BE2C (cell line): ENCODE results near the gene OSBPL3.

Experiments
- DNase-seq: peaks from one replicate; pipeline ENCODE4 v3.0.0-alpha.2; 2020
- H3K27me3 ChIP-seq: fragments of 250-450 bp; sonication (Bioruptor Pico); 2 replicates; pipeline ENCODE4 v1.5.1; 2020; ENCODE audit warnings: mild to moderate bottlenecking
- H3K36me3 ChIP-seq: fragments of 250-450 bp; sonication (Bioruptor Pico); 2 replicates; pipeline ENCODE4 v1.5.1; 2020; ENCODE audit warnings: mild to moderate bottlenecking
- H3K4me1 ChIP-seq: fragments of 250-450 bp; sonication (Bioruptor Pico); 2 replicates; pipeline ENCODE4 v1.5.1; 2020
- H3K4me3 ChIP-seq: 2 replicates; pipeline ENCODE4 v1.5.1; 2011; ENCODE audit warnings: low read depth, low read length
- H3K9me3 ChIP-seq: fragments of 250-450 bp; sonication (Bioruptor Pico); 2 replicates; pipeline ENCODE4 v1.5.1; 2020
- TF ChIP-seq, protein P1 (sequence below): IDR thresholded peaks from 2 replicates; pipeline ENCODE4 v1.5.1; 2012; ENCODE audit warnings: mild to moderate bottlenecking, low read depth, low read length

The OSBPL3 gene

GRCh38 chr7:24971333-24972165, 8.4 kb downstream of the OSBPL3 start:
- Histone ChIP-seq H3K27me3 (no peaks in the 10 kb centered on the region), H3K4me1 (peaks cover 14% of the 10 kb centered on the region), H3K36me3 (no peaks in the 10 kb centered on the region), H3K4me3 (no peak overlapping the region), H3K9me3 (no peaks in the 10 kb centered on the region)
- peak; percentile 52 for DNase-seq
- TF ChIP-seq, protein P1, sequence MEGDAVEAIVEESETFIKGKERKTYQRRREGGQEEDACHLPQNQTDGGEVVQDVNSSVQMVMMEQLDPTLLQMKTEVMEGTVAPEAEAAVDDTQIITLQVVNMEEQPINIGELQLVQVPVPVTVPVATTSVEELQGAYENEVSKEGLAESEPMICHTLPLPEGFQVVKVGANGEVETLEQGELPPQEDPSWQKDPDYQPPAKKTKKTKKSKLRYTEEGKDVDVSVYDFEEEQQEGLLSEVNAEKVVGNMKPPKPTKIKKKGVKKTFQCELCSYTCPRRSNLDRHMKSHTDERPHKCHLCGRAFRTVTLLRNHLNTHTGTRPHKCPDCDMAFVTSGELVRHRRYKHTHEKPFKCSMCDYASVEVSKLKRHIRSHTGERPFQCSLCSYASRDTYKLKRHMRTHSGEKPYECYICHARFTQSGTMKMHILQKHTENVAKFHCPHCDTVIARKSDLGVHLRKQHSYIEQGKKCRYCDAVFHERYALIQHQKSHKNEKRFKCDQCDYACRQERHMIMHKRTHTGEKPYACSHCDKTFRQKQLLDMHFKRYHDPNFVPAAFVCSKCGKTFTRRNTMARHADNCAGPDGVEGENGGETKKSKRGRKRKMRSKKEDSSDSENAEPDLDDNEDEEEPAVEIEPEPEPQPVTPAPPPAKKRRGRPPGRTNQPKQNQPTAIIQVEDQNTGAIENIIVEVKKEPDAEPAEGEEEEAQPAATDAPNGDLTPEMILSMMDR: no peak

DNA sequence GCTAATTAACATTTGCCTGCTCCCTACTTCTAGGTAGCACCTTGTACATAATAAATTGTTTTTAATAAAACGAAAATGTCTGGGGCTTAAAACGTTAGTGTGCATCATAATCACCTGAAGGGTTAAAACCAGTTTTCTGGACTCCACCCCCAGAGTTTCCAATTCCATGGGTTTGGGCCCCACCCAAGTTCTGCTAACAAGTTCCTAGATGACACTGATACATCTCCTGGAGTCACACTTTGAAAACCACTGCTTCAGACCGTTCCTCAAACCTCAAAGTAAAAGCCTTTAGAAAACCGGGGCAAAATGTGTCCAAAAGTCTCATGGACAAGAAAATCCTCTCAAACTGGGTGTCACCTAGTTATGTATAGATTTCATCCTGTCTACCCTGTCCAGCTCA, 9.3 kb downstream of the OSBPL3 start:
- no peak for DNase-seq
- no peaks in the 10 kb centered on the region for H3K36me3 ChIP-seq
- no peaks in the 10 kb centered on the region for H3K9me3 ChIP-seq
- H3K27me3 ChIP-seq: no peaks in the 10 kb centered on the region
- TF ChIP-seq, protein P1: no peak
- no peak overlapping the region for H3K4me3 ChIP-seq
- H3K4me1 ChIP-seq: peaks cover 18% of the 10 kb centered on the region

DNA sequence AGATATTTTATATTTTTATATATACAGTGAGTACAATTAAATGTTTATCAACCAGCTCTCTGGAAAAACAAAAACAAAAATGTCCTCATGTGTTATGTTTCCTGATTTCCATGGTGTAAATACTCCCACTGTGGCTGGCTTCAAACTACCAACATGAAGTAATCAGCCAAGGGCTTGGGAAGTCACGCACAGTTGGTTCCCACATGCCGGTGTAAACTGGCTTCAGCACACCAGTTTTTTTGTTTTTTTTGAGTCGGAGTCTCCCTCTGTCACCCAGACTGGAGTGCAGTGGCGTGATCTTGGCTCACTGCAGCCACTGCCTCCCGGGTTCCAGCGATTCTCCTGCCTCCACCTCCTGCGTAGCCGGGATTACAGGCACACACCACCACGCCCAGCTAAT, 11.8 kb downstream of the OSBPL3 start:
- peaks cover 18% of the 10 kb centered on the region for H3K4me1 ChIP-seq
- H3K9me3 ChIP-seq: no peaks in the 10 kb centered on the region
- TF ChIP-seq, protein P1: no peak
- no peak for DNase-seq
- H3K36me3 ChIP-seq: no peaks in the 10 kb centered on the region
- H3K4me3 ChIP-seq: no peak overlapping the region
- H3K27me3 ChIP-seq: no peaks in the 10 kb centered on the region

DNA sequence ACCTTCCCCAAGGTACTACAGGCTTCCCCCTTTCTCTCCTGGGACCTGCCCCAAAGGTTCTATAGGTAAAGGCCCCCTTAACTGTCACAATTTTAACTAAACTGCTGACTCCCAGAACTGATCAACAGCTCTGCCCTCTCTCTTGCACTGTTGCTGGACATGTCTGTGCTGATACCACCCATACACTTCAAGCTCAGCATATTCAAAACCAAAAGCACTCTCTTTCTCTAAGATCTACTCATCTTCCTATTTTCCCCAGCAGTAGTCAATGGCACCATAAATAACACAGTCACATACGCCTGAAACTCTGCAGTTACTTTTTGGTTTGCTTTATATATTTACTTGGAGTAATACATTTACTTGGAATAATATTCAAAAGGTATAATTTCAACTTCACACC, 12.3 kb downstream of the OSBPL3 start:
- H3K4me3 ChIP-seq: no peak overlapping the region
- H3K9me3 ChIP-seq: no peaks in the 10 kb centered on the region
- no peaks in the 10 kb centered on the region for H3K27me3 ChIP-seq
- H3K36me3 ChIP-seq: no peaks in the 10 kb centered on the region
- H3K4me1 ChIP-seq: peaks cover 18% of the 10 kb centered on the region
- TF ChIP-seq, protein P1: no peak
- DNase-seq: no peak

DNA sequence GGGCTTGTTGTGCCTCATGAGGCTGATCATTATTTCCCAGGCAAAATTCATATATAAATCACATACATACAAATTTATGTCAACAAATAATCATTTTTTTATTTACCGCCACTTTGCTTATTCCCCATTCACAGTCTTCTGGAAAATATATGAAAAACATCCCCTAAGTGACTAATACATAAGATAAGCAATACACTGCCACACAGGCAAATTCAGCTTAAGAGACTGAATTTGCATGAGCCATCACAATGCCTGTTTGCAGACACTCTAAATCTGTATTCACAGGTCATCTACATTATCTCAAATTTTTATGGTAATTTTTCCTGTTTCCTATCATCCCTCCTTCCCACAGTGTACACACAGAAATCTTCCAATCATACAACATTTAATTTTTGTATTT, 13.2 kb downstream of the OSBPL3 start:
- no peak for DNase-seq
- Histone ChIP-seq H3K9me3 (no peaks in the 10 kb centered on the region), H3K36me3 (no peaks in the 10 kb centered on the region), H3K4me1 (peaks cover 12% of the 10 kb centered on the region), H3K4me3 (no peak overlapping the region), H3K27me3 (no peaks in the 10 kb centered on the region)
- TF ChIP-seq, protein P1: no peak
